Measurements from ENCODE around the gene IDH3A.

- TF ChIP-seq CTCF (IDR thresholded peaks at IDR 0.05) (no peak), ZFX (IDR thresholded peaks at IDR 0.05; ENCODE audit: borderline replicate concordance) (no peak)
Observed at GRCh38 chr15:78120523-78120922, 28.6 kb upstream of the IDH3A start.
